ENCODE data around the gene CEP135. TPM values are rescaled to one million over a fixed set of nuclear protein-coding genes. Genes with fewer than 3 reads are reported as not detected.

CEP135 gene
- polyA plus RNA-seq, 1 of the 3 experiments (the other 2 are of a cell fraction), result 1.6 TPM

GRCh38 chr4:55948726-55949481 lies at the start of gene CEP135 (continued):
- TF ChIP-seq POLR2AphosphoS5 (IDR thresholded peaks at IDR 0.05; ENCODE audit: low read depth, low read length) (peak; percentile 58), EP300 (IDR thresholded peaks at IDR 0.05; ENCODE audit: borderline replicate concordance in 1 of 2, low read depth in 1 of 2, low read length in 1 of 2) (peak in 1 of 2 experiments; percentile 21; a peak in 1 of 4 replicates), CHD2 (IDR thresholded peaks at IDR 0.05; ENCODE audit: low read length, partially characterized antibody) (peak; percentile 74), EZH2phosphoT487 (IDR thresholded peaks at IDR 0.05; ENCODE audit: borderline replicate concordance, low read depth) (no peak), TEAD4 (IDR thresholded peaks at IDR 0.05; ENCODE audit: borderline replicate concordance, insufficient read depth) (no peak), FOXJ3 (CRISPR knock-in tag; IDR thresholded peaks at IDR 0.05) (no peak), GATA2 (CRISPR knock-in tag; IDR thresholded peaks at IDR 0.05) (no peak), RXRA (IDR thresholded peaks at IDR 0.05; ENCODE audit: borderline replicate concordance, low read depth) (no peak), FOXM1 (IDR thresholded peaks at IDR 0.05; ENCODE audit: low read depth) (0 out of 2 replicates have a peak, but pooled peaks have one; percentile 40), SIN3A (IDR thresholded peaks at IDR 0.05; ENCODE audit: borderline replicate concordance, low read depth, low read length) (peak; percentile 99), RFX5 (IDR thresholded peaks at IDR 0.05; ENCODE audit: low read length) (no peak), IRF3 (IDR thresholded peaks at IDR 0.05; ENCODE audit: low read depth, low read length) (no peak), TAF1 (IDR thresholded peaks at IDR 0.05; ENCODE audit: borderline replicate concordance, low read depth, low read length) (no peak; the same call in 1 of the 2 replicates), TCF12 (IDR thresholded peaks at IDR 0.05) (no peak), MEF2A (IDR thresholded peaks at IDR 0.05; ENCODE audit: borderline replicate concordance, low read depth) (no peak)
- TF ChIP-seq, protein P1, sequence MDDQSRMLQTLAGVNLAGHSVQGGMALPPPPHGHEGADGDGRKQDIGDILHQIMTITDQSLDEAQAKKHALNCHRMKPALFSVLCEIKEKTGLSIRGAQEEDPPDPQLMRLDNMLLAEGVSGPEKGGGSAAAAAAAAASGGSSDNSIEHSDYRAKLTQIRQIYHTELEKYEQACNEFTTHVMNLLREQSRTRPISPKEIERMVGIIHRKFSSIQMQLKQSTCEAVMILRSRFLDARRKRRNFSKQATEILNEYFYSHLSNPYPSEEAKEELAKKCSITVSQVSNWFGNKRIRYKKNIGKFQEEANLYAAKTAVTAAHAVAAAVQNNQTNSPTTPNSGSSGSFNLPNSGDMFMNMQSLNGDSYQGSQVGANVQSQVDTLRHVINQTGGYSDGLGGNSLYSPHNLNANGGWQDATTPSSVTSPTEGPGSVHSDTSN (IDR thresholded peaks at IDR 0.05), result 0 out of 2 replicates have a peak, but pooled peaks have one; percentile 13

GRCh38 chr4:55902677-55903076 lies 46.1 kb upstream of the CEP135 start:
- CTCF ChIA-PET, result interaction anchor here (1.2 to 4.7 kb wide), 4 partner anchors 10 to 46 kb away, joined by 3 to 23 read pairs (median 6); partner anchors contain the start of gene CEP135
- Histone ChIP-seq H3K4me2 (no peak overlapping the region), H3K4me3 (ENCODE audit: low read depth in 2 of 2, low read length in 1 of 2) (no peak overlapping the region)

More at GRCh38 chr4:55902677-55903076, 46.1 kb upstream of the CEP135 start:
- no peak for DNase-seq
- Histone ChIP-seq H3K79me2 (ENCODE audit: insufficient read depth) (no peaks in the 10 kb centered on the region), H3K9ac (no peak overlapping the region), H2AFZ (ENCODE audit: low read depth) (no peak overlapping the region), H3K36me3 (replicated peaks in 1 of 2; ENCODE audit: control insufficient read depth in 1 of 2, insufficient read depth in 2 of 2, low read length in 1 of 2) (peaks cover 51 to 65% of the 10 kb centered on the region in 2 experiments), H3K9me3 (no peaks in the 10 kb centered on the region), H3F3A (replicated peaks; ENCODE audit: insufficient read depth) (peaks cover 11% of the 10 kb centered on the region), H3K27me3 (ENCODE audit: insufficient read depth) (no peaks in the 10 kb centered on the region), H4K20me1 (ENCODE audit: insufficient read depth) (no peaks in the 10 kb centered on the region), H3K9me2 (no peaks in the 10 kb centered on the region), H3K4me1 (ENCODE audit: control insufficient read depth in 1 of 2, insufficient read depth in 2 of 2, low read depth in 1 of 2, low read length in 1 of 2) (peaks cover 7 to 11% of the 10 kb centered on the region in 2 experiments; a peak in 1 of 4 replicates), H3K27ac (ENCODE audit: low read depth in 2 of 2, low read length in 1 of 2) (peak overlapping the region; percentile 11 to 95; a peak in 3 of 4 replicates)
- POLR2A ChIA-PET, result interaction anchor here (0.7 to 1.8 kb wide), 2 partner anchors 46 to 55 kb away, joined by 3 to 6 read pairs; partner anchors contain the start of gene CEP135
- WGBS (ENCODE audit: low lambda C conversion rate), result 81% methylated on average over 4 of the region's 4 CpGs
- TF ChIP-seq RAD21 (IDR thresholded peaks at IDR 0.05; ENCODE audit: low read length) (no peak), SMC3 (IDR thresholded peaks at IDR 0.05; ENCODE audit: low read depth, low read length) (no peak), FOXJ3 (CRISPR knock-in tag; IDR thresholded peaks at IDR 0.05) (no peak), CHD2 (IDR thresholded peaks at IDR 0.05; ENCODE audit: low read length, partially characterized antibody) (no peak), RFX5 (IDR thresholded peaks at IDR 0.05; ENCODE audit: low read length) (no peak), JUND (IDR thresholded peaks at IDR 0.05) (no peak), MXI1 (IDR thresholded peaks at IDR 0.05; ENCODE audit: low read depth, low read length) (no peak), POLR2AphosphoS5 (IDR thresholded peaks at IDR 0.05; ENCODE audit: low read depth, low read length) (no peak), TAF1 (IDR thresholded peaks at IDR 0.05; ENCODE audit: borderline replicate concordance, low read depth, low read length) (no peak), GABPA (IDR thresholded peaks at IDR 0.05; ENCODE audit: low read depth) (no peak), USF2 (IDR thresholded peaks at IDR 0.05; ENCODE audit: borderline replicate concordance, low read depth, low read length) (no peak), FOSL2 (IDR thresholded peaks at IDR 0.05; ENCODE audit: borderline replicate concordance, low read depth) (no peak), RXRA (IDR thresholded peaks at IDR 0.05; ENCODE audit: borderline replicate concordance, low read depth) (no peak)
- TF ChIP-seq, protein P2, sequence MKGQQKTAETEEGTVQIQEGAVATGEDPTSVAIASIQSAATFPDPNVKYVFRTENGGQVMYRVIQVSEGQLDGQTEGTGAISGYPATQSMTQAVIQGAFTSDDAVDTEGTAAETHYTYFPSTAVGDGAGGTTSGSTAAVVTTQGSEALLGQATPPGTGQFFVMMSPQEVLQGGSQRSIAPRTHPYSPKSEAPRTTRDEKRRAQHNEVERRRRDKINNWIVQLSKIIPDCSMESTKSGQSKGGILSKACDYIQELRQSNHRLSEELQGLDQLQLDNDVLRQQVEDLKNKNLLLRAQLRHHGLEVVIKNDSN (IDR thresholded peaks at IDR 0.05; ENCODE audit: borderline replicate concordance, low read depth), result no peak

Data from SK-N-SH (cell line).